GM12872 (cell line): ENCODE data around the gene MYT1.

Experiments used
- CTCF ChIP-seq: IDR thresholded peaks from 3 replicates; pipeline ENCODE4 v1.5.1; 2011; ENCODE audit warnings: low read depth, mild to moderate bottlenecking, low read length, moderate library complexity; ENCODE audit not compliant: insufficient read depth

Gene MYT1

GRCh38 chr20:64182146-64182865 is 18.1 kb downstream of the MYT1 start:
- no peak for TF ChIP-seq CTCF

GRCh38 chr20:64183313-64183712 is 19.1 kb downstream of the MYT1 start:
- TF ChIP-seq CTCF, result no peak

GRCh38 chr20:64184795-64185194 is 20.5 kb downstream of the MYT1 start:
- TF ChIP-seq CTCF, result no peak

GRCh38 chr20:64185276-64185900 is 21.1 kb downstream of the MYT1 start:
- TF ChIP-seq CTCF, result no peak

- no peak for TF ChIP-seq CTCF
Measured at GRCh38 chr20:64186071-64186598, 21.9 kb downstream of the MYT1 start.

DNA sequence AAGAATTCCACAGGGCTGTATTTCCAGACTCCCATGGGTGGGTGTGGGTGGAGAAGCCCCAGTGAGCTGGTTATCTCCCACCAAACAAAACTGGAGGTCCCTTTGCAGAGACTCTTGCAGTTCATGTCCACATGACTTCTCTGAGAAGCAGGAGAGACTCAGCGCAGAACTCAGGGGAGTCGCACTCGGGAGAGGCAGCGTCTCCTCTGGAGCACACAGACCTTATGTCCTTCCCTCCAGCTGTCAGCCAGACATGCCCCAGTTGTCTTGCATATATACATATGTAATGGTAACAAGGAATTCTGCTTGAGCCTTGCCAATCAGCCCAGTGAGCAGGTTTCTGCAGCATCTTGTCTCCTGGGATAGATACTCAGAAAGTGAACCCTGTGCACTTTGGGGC is 23.8 kb downstream of the MYT1 start:
- no peak for TF ChIP-seq CTCF

DNA sequence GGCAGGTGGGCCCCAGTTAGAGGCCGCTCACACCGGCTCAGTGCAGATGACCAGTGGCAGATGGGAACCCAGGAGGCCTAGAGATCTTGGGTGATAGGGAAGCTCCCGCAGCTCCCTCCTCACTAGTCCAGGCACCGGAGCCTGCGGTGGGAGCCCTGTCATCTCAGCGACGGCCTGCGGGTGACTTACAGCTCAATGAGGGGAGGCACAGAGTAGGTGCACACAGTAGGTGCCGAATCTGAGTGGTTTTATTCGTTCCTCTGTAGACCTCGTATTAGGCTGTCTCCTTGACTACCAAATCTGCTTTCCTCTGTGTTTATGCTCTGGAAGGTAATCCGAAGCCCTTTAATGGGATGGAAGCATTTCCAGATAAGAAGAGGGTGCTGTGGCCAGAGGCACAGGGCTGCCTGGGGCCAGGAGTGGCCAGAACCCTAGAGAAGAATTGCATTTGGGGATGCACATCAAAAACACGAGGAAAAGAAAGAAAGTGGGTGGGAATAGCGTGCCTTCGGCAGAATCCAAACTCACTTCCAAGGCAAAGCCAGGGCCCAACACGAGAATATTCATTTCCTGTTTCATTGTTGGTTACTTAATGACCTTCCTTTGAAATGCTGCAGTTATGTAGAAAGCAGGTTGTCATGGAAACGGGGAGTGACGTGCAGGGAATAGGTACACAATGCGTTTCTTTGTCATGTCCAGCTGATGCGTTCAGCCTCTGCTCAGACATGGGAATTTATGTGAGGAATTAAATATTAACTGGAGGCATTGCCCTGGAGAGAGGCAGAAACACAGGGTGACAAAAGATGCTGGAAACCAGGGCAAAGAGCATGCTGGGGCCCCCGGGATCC is 24.7 kb downstream of the MYT1 start:
- no peak for TF ChIP-seq CTCF
